HL-60 (cell line): ENCODE results near the gene ULBP2.

Experiments
- DNase-seq, 2 experiments: peaks; one replicate each; pipeline ENCODE4 v3.0.0-alpha.2; 2010 to 2020; ENCODE audit warnings: low read depth in 1 of 2, low spot score in 1 of 2
- H3K27ac ChIP-seq: fragments of 250-450 bp; sonication (Bioruptor Pico); replicated peaks from 2 replicates; pipeline ENCODE4 v1.5.1; 2020; ENCODE audit warnings: mild to moderate bottlenecking, moderate library complexity
- H3K27me3 ChIP-seq: fragments of 250-450 bp; sonication (Bioruptor Pico); 2 replicates; pipeline ENCODE4 v1.5.1; 2021; ENCODE audit warnings: mild to moderate bottlenecking, moderate library complexity; ENCODE audit not compliant: insufficient read depth, poor library complexity, severe bottlenecking
- H3K4me3 ChIP-seq: replicated peaks from 2 replicates; pipeline ENCODE4 v1.5.1; 2011; ENCODE audit warnings: mild to moderate bottlenecking, control low read depth, low read length; ENCODE audit not compliant: insufficient read depth
- CTCF ChIP-seq: IDR thresholded peaks from one replicate; pipeline ENCODE4 v1.5.1; 2011; ENCODE audit warnings: low read length, control low read depth, inconsistent platforms; ENCODE audit not compliant: insufficient read depth
- GABPA ChIP-seq: IDR thresholded peaks from 2 replicates; pipeline ENCODE4 v1.6.1; 2012; ENCODE audit warnings: low read depth
- POLR2AphosphoS5 ChIP-seq: IDR thresholded peaks from 2 replicates; pipeline ENCODE4 v1.6.1; 2012; ENCODE audit warnings: low read depth
- REST ChIP-seq: IDR thresholded peaks from 2 replicates; pipeline ENCODE4 v1.6.1; 2012; ENCODE audit warnings: low read depth; ENCODE audit not compliant: insufficient replicate concordance
- SPI1 ChIP-seq: IDR thresholded peaks from 2 replicates; pipeline ENCODE4 v1.6.1; 2012; ENCODE audit warnings: low read depth, mild to moderate bottlenecking, borderline replicate concordance

ULBP2 gene

GRCh38 chr6:149923327-149923986, 18.4 kb upstream of the ULBP2 start:
- TF ChIP-seq GABPA (no peak), SPI1 (no peak), POLR2AphosphoS5 (no peak), CTCF (no peak), REST (no peak)
- H3K4me3 ChIP-seq, result no peak overlapping the region
- DNase-seq, result no peak
- peaks cover 20% of the 10 kb centered on the region for H3K27me3 ChIP-seq
- H3K27ac ChIP-seq, result no peak overlapping the region

GRCh38 chr6:149924206-149924932, 17.4 kb upstream of the ULBP2 start:
- H3K27me3 ChIP-seq, result peaks cover 22% of the 10 kb centered on the region
- TF ChIP-seq SPI1 (no peak), CTCF (no peak), POLR2AphosphoS5 (no peak), REST (no peak), GABPA (no peak)

GRCh38 chr6:149924933-149925252, 16.9 kb upstream of the ULBP2 start:
- H3K4me3 ChIP-seq, result no peak overlapping the region
- TF ChIP-seq REST, result no peak
- no peak for TF ChIP-seq POLR2AphosphoS5
- no peak for TF ChIP-seq GABPA
- no peak for TF ChIP-seq CTCF
- TF ChIP-seq SPI1, result no peak
- DNase-seq, result no peak
- H3K27ac ChIP-seq, result no peak overlapping the region
- peaks cover 25% of the 10 kb centered on the region for H3K27me3 ChIP-seq

More at GRCh38 chr6:149924206-149924932, 17.4 kb upstream of the ULBP2 start:
- DNase-seq, result no peak
- Histone ChIP-seq H3K27ac (no peak overlapping the region), H3K4me3 (no peak overlapping the region)
